SH-SY5Y (cell line): ENCODE data around the gene ELF2.

ENCODE experiments used
- GATA2 ChIP-seq: IDR thresholded peaks from 2 replicates; pipeline ENCODE4 v1.6.1; 2011; ENCODE audit warnings: mild to moderate bottlenecking, low read depth, low read length
- GATA3 ChIP-seq: IDR thresholded peaks from 2 replicates; pipeline ENCODE4 v1.6.1; 2011; ENCODE audit warnings: low read depth, mild to moderate bottlenecking, low read length, moderate library complexity

Gene ELF2

DNA sequence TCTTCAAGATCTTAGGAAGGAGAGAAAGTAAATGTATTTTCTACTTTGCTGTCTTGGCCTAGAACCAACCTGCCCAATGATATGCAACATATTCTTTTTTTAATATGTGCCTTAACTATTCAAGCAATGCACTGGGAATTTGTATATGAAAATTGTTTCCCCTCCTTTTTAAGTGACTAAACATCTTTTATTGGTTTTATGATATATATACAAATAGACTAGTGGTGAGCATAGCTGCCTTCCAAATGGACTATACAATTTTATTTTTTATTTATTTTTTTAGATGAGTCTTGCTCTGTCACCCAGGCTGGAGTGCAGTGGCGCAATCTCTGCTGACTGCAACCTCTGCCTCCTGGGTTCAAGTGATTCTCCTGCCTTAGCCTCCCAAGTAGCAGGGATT is 151.2 kb downstream of the ELF2 start:
- TF ChIP-seq GATA2 (no peak), GATA3 (no peak)

DNA sequence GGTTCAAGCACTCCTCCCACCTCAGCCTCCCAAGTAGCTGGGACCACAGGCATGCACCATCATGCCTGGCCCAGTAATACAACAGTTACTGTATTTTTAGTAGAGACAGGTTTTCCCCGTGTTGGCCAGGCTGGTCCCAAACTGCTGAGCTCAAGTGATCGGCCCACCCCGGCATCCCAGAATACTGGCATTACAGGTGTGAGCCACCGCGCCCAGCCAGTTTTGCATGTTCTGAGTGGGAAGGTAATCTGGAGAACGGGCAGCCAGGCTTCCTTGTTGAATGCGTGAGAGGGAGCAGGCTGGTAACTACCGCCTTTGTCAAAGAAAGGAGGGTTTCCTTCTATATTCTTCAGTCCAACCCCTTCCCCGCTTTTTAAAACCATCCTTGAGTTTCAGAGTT is 152.3 kb downstream of the ELF2 start:
- TF ChIP-seq GATA3 (no peak), GATA2 (no peak)

DNA sequence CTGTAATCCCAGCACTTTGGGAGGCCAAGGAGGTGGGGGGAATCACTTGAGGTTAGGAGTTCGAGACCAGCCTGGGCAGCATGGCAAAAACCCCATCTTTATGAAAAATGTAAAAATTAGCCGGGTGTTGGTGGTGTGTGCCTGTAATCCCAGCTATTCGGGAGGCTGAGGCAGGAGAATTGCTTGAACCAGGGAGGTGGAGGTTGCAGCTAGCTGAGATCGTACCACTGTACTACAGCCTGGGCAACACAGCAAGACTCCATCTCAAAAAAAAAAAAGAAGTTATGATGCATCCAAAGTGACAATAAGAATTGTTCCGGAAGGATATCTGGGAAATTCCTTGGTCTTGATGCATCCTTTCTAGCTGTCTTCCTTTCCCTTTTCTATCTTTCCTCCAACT is 154.2 kb downstream of the ELF2 start:
- no peak for TF ChIP-seq GATA3
- no peak for TF ChIP-seq GATA2

DNA sequence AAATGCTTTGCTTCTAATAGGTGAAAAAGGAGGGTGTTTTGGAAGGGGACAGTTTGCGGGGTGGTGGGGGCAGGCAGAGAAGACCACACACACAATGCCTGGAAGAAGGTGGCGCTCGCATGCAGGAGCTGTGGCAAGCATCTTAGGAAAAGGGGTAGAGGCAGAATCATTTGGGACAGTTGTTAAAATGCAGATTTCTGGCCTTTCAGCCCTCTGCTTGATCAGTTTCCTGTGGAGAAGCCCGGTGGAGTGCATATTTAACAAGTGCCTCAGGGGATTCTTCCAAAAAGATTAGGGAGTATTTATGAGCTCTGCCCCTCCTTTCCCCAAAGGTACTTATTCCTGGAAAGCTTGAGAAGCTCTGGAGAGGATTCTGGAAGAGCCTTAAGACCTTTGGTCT is 156.6 kb downstream of the ELF2 start:
- TF ChIP-seq GATA2 (no peak), GATA3 (no peak)

DNA sequence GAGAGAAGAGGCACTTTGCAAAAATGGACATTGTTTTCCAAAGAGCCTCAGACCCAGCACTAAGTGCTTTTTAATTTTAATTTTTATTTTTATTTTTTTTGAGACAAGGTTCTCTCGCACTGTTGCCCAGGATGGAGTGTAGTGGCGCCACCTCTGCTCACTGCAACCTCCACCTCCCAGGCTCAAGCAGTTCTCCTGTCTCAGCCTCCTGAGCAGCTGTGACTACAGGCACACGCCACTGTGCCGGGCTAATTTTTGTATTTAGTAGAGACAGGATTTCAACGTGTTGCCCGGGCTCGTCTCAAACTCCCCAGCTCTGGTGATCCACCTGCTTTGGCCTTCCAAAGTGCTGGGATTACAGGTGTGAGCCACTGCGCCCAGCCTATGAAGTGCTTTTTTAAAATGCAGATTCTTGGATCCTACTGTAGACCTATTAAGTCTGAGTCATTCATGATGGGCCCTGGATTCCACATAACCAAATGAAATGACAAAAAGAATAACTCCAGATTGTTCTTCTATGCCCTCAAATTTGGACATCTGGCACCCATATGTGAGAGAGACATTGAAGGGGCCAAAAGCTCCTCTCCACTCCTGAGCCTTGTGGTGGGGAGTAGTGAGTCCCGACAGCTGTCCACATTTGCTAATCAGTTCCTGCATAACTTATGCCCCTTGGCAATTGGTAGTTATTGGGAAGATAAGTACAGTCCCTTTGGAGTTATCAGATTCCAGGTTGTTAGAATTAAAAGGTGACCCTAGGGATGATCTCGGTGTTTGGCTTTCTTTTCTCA is 157.9 kb downstream of the ELF2 start:
- TF ChIP-seq GATA2 (peak; percentile 93), GATA3 (peak; percentile 89)

DNA sequence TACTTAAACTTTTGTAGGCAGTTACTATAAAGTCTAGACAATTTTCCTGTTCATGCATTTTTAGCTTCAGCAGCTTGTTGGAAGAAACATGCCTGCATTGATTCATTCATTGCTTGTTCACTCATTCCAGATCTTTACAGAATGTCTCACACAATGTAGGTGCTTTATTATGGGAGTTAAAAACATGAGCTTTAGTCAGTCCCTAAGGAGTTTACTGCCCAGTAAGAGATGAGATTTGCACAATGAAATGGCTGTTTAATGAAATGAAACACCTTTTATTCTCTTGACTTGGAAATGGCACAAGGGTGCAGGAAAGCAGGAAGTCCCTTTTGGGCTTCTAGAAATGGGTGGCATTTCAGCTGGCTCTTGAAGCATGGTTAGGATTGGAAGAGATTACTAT is 158.5 kb downstream of the ELF2 start:
- TF ChIP-seq GATA2 (no peak), GATA3 (no peak)

DNA sequence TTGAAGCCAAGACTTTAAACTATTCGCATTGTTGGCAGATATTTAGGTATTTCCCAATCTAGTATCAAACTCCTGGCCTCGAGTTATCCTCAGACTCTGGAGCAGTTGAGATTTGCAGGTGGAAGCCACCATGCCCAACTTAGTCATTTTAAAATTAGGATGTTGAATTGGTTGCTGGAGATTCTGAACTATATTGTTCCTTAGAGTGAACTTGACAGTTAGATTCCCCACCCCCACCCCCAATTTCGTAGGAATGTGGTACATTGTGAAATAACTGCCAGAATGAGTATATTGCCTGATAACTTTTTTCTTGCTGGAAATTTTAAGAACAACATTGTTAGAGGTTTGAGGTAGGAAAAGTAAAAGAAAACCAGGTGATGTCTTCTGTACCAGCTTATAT is 159.2 kb downstream of the ELF2 start:
- no peak for TF ChIP-seq GATA2
- TF ChIP-seq GATA3 = no peak

DNA sequence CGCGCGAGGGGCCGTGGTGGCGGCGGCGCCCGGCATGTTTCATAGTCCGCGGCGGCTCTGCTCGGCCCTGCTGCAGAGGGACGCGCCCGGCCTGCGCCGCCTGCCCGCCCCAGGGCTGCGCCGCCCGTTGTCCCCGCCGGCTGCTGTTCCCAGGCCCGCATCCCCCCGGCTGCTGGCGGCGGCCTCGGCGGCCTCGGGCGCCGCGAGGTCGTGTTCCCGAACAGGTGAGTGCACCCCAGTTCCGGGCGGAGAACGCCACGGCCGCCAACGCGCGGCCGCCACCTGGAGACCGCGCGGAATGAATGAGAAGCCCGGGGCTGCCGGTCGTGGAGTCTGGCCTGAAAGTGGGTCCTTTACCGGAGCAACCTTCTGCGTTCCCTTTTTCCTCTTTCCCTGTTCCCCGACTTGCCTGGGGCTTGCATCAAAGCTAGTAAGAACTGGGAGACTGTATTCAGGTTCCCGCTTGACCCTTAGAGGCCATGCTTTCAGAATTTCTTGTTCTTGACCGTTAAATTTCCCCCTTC is 161.0 kb downstream of the ELF2 start:
- TF ChIP-seq GATA3 (no peak), GATA2 (no peak)

DNA sequence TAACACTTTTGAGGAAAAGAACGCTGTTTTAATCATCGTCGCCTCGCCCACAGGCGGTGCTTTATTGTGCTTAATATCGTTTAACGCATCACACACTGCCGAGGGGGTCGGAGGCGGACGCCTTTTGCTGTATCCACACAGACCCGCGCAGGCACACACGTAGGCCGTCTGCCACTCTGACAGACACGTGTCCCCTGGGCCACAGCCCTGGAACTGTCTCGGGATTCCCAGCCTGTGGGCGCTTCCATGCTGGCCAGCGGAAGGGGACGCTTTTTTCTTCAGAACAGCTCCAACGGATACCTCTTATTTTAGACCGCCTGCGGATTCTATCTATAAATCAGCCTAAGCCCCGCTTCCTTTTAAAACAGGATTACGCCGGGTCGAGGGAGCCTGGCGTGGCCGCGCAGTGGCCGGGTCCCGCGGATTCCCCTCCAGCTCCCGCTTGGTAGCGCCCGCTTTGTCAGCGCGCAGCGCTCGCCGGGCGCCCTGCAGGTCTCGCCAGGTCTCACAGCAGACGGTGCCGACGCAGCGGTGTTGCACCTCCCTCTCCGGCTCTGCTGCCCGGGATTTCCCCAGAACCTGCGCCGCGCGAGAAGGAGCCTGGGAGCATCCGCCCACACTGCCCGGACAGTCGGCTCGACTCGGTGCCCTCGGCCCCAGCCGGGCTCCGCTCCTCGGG is 161.6 kb downstream of the ELF2 start, which contains the start of gene NOCT:
TSS of gene NOCT (plus strand) at position 513 of the 679 bp plus-strand sequence. CDS start 201 bp downstream, outside the sequence.
- no peak for TF ChIP-seq GATA3
- TF ChIP-seq GATA2 = no peak

DNA sequence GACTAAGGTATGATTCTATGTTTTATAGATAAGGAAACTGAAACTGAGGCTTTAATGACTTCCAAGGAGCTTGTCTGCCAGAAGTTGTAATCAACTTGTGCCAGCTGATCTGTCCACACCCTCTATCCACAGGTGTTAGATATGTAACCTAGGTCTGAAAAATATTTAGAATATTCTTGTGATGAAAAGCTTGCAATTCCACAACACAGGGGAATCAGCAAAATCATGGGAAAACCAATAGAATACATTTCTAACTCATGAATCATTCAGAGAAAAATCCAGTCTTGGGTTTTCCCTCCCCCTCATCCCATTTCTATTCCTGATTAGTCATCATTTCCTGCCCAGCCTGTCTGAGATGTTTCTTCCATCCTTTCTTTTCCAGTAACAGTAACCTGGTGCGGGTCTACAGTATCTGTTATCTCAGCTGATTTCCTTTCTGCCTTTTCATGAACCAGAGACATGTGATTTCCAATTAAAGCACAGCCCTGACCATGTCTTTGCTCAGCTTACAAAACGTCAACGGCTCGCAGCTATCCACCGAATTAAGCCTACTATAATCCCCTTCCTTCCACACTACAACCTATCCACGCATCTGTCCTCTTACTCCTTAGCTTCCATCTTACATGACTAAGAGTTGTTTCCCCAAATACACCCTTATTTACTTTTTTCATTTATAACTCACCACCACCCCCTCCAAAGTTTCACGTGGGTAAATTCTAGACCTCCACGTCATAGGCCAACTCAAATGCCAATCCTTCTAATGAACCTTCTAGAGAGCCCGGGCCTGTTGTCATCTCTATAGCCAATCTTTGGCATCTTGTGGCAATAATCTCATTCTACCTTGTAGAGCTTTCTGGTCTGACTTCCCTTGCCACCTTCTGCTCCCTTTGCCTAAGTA is 162.4 kb downstream of the ELF2 start:
- no peak for TF ChIP-seq GATA3
- no peak for TF ChIP-seq GATA2

DNA sequence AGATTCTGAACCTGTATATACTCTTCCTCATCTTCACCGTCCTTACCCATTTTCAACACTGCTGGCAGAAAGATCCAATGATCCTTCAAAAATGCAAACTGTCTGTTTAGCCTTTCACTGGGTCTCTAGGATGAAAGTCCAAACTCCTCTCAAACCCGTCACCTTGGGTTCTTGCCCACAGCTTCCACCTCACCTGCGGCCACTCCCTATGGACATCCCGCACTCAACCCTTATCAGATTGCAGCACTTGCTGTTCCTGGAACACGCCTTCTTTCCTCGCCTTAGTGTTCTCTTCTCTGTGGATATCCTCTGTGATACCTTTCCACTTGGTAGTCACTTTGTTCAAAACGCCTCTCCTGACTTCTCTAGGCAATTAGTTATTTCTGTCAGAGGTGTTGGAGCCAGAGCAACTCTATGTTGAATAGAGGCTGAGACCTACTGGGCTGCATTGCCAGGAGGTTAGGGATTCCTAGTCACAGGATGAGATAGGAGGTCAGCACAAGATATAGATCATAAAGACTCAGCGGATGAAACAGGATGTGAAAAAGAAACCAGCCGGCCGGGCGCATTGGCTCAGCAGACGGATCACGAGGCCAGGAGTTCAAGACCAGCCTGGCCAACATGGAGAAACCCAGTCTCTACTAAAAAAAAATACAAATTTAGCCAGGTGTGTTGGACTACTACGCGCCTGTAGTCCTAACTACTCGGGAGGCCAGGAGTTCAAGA is 165.6 kb downstream of the ELF2 start:
- no peak for TF ChIP-seq GATA3
- TF ChIP-seq GATA2 = no peak

DNA sequence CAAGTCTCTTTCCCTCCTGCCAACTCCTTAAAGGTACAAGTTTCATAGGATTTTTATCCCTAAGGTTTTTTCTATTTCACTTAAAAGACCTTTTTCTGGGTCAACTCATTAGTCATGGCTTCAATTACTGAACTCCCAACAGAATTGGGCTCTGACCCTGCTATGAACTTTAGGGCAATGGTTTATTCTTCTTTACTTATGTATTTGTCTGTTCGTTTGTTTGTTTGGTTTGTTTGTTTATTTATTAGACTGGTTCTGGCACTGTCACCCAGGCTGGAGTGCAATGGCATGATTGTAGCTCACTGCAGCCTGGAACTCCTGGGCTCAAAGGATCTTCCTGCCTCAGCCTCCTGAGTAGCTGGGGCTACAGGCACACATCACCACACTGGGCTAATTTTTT is 167.3 kb downstream of the ELF2 start:
- TF ChIP-seq GATA2 = no peak
- no peak for TF ChIP-seq GATA3

DNA sequence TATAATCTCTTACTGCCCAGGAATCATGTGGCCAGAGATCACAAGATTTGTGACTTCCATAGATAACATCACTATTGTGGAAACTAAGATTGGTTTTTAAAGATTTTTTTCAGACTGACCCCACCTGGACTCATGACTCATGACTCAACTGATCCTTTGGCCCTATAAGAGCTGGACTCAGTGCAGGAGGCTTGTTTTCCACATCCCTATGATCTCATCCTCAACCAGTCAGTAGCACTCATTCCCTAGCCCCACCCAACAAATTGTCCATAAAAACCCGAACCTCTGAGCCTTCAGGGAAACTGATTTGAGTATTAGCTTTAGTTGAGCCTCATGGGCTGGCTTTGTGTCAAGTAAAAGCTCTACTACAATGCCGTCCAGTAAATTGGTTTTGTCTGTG is 169.4 kb downstream of the ELF2 start:
- TF ChIP-seq GATA2 (no peak), GATA3 (no peak)
